Measurements from ENCODE around the gene PTCHD1. TPM values are rescaled to one million over a fixed set of nuclear protein-coding genes. Genes with fewer than 3 reads are reported as not detected.

Gene PTCHD1
- total and polyA plus RNA-seq, 8 donors, result under 0.01 to 0.16 (median 0.04) TPM; not detected in 1

DNA sequence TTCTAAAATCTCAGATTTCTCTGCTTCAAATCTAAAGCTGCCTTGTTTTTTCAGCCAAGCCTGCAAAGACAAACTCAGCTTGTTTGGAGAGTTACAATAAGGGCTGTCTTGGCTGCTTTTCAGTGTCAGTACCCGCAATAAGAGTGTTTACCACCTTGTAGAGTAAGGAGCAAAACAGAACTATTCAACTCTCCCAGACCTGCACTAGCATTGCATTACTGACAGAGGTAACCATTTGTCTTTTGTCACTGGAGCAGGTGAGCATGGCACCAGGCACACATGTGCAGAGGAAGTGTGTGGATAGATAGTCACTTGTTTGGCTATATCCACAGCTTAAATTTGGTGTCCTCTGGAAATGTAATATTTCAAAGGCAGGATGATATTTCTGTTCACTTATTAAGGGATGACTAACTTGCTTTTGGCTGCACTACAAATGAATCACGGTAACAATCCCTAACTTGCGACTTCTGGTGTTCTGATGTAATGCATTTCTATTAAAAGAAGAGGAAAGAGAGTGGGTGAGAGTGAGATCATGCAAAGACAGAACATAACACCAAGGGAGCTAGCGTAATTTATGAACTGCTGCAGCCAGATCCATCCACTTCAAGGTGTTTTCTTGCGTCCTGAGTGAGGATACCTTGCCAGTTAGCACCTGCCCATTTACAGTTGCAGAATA is 38.6 kb downstream of the PTCHD1 start:
- Histone ChIP-seq H3K9me3 (no peaks in the 10 kb centered on the region), H3K4me3 (no peak overlapping the region), H3K27ac (no peak overlapping the region), H3K36me3 (no peaks in the 10 kb centered on the region), H3K4me1 (peaks cover 0 to 13% (median 12%) of the 10 kb centered on the region in 3 donors), H3K27me3 (peaks cover 0 to 5% (median 0%) of the 10 kb centered on the region in 4 donors)
- 30 to 44% methylated on average over 5 of the region's 5 CpGs for WGBS, 2 donors
- ATAC-seq, result peak; percentile 44 to 78 (median 58)
- peak; percentile 53 for FAIRE-seq
- no peak for DNase-seq
- TF ChIP-seq, protein P1, sequence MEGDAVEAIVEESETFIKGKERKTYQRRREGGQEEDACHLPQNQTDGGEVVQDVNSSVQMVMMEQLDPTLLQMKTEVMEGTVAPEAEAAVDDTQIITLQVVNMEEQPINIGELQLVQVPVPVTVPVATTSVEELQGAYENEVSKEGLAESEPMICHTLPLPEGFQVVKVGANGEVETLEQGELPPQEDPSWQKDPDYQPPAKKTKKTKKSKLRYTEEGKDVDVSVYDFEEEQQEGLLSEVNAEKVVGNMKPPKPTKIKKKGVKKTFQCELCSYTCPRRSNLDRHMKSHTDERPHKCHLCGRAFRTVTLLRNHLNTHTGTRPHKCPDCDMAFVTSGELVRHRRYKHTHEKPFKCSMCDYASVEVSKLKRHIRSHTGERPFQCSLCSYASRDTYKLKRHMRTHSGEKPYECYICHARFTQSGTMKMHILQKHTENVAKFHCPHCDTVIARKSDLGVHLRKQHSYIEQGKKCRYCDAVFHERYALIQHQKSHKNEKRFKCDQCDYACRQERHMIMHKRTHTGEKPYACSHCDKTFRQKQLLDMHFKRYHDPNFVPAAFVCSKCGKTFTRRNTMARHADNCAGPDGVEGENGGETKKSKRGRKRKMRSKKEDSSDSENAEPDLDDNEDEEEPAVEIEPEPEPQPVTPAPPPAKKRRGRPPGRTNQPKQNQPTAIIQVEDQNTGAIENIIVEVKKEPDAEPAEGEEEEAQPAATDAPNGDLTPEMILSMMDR (IDR thresholded peaks at IDR 0.05), result no peak
- intact Hi-C loops (cut with DNase I), result no loop called here

DNA sequence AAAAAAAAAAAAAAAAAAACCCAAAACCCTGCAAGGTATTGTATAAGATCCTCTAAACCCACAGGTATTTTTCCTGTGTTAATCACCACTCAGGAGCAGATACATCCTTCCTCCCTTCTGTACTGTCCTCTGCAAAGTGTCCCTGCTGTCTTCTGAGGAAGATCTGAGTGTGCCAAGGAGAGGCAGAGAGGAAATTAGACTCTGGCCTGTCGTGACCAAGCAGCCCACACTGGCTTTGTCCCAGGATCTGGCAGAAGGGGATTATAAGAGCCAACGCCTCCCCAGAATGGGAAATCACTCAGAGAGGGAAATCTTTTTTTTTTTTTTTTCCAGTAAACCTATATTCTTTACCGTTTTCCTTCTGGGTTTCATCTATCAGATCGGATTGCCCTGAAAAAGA is 39.6 kb downstream of the PTCHD1 start:
- no peak for ATAC-seq
- H3K4me1 ChIP-seq, result peaks cover 0 to 13% (median 12%) of the 10 kb centered on the region in 3 donors
- TF ChIP-seq, protein P1 (IDR thresholded peaks at IDR 0.05), result no peak
- H3K27ac ChIP-seq, result no peak overlapping the region
- no peak for FAIRE-seq
- no peak for DNase-seq
- H3K9me3 ChIP-seq, result no peaks in the 10 kb centered on the region
- intact Hi-C loops (cut with DNase I), result no loop called here
- 57 to 70% methylated on average over 4 of the region's 4 CpGs for WGBS, 2 donors
- H3K36me3 ChIP-seq, result no peaks in the 10 kb centered on the region
- H3K4me3 ChIP-seq, result no peak overlapping the region
- peaks cover 0 to 5% (median 0%) of the 10 kb centered on the region in 4 donors for H3K27me3 ChIP-seq

DNA sequence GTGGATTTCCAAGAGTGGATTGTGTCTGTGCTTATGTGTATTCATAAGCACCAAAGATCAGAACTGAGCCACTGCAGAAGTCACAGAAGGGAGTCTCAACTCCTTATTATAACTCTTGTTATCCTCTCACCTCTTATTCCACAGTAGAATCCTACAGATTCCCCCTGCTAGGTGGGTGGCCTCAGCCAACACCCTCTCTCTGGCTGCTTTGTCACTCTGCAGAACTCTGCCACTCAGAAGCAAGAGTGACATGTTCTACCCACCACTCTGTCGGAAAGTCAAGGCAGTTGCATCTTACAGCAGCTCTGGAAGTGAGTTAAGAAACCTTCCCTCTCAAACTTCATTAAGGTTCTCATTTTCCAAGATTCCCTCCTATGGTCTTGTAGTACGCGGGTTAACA is 41.9 kb downstream of the PTCHD1 start:
- H3K36me3 ChIP-seq, result no peaks in the 10 kb centered on the region
- intact Hi-C loops (cut with DNase I), result no loop called here
- DNase-seq, result no peak
- no peak for FAIRE-seq
- ATAC-seq, result no peak
- H3K4me3 ChIP-seq, result no peak overlapping the region
- no peak overlapping the region for H3K27ac ChIP-seq
- WGBS, 2 donors, result 90 to 91% methylated on average over 3 of the region's 3 CpGs
- H3K27me3 ChIP-seq, result peaks cover 0 to 5% (median 0%) of the 10 kb centered on the region in 4 donors
- peaks cover 0 to 13% (median 12%) of the 10 kb centered on the region in 3 donors for H3K4me1 ChIP-seq
- TF ChIP-seq, protein P1 (IDR thresholded peaks at IDR 0.05), result no peak
- H3K9me3 ChIP-seq, result no peaks in the 10 kb centered on the region

DNA sequence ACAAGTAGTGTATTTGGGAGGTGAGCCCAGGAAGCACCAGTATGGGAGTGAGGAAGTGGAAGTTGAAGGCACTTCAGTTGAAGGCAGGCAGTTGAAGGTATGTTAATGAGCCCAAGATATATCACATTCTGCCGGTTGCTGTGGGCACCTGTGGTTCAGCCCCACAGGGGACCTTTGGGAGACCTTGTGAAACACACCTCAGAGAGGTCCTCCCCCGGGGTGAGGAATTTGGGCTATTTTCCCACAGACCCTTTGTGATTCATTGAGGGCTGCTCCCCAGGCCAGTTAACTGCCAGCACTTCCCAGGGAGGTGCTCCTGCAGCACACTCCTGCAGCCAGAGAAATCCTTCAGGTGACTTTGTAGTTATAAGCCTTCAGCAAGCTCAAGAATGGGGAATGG is 45.9 kb downstream of the PTCHD1 start:
- 35 to 61% methylated on average over 2 of the region's 2 CpGs for WGBS, 2 donors
- H3K27ac ChIP-seq, result no peak overlapping the region
- H3K4me3 ChIP-seq, result no peak overlapping the region
- no peaks in the 10 kb centered on the region for H3K9me3 ChIP-seq
- no peak for DNase-seq
- intact Hi-C loops (cut with DNase I), result no loop called here
- no peak for ATAC-seq
- TF ChIP-seq, protein P1 (IDR thresholded peaks at IDR 0.05), result no peak
- H3K27me3 ChIP-seq, result peaks cover 0 to 5% (median 0%) of the 10 kb centered on the region in 4 donors
- H3K4me1 ChIP-seq, result no peaks in the 10 kb centered on the region
- no peaks in the 10 kb centered on the region for H3K36me3 ChIP-seq
- FAIRE-seq, result no peak
